Mesendoderm (in vitro differentiated cells): Measurements from ENCODE around the gene ATP8A2.

Experiments
- DNase-seq: peaks from one replicate; pipeline ENCODE4 v3.0.0; 2013
- H2AK5ac ChIP-seq: 2 replicates; pipeline ENCODE4 v1.6.1; 2013; ENCODE audit warnings: low read length, inconsistent platforms
- H2BK120ac ChIP-seq: 2 replicates; pipeline ENCODE4 v1.6.1; 2013; ENCODE audit warnings: low read depth, mild to moderate bottlenecking, low read length, moderate library complexity, mixed read lengths
- H2BK15ac ChIP-seq: replicated peaks from 2 replicates; pipeline ENCODE4 v1.6.1; 2013; ENCODE audit warnings: low read depth, mild to moderate bottlenecking, moderate library complexity
- H2BK5ac ChIP-seq: 2 replicates; pipeline ENCODE4 v1.6.1; 2013; ENCODE audit warnings: low read length, inconsistent platforms
- H3K18ac ChIP-seq: 2 replicates; pipeline ENCODE4 v1.6.1; 2013; ENCODE audit warnings: mild to moderate bottlenecking, low read length, mixed read lengths
- H3K23ac ChIP-seq: one replicate; pipeline ENCODE4 v1.6.1; 2013; ENCODE audit warnings: low read length
- H3K27ac ChIP-seq: 2 replicates; pipeline ENCODE4 v1.5.1; 2013; ENCODE audit warnings: low read depth, mild to moderate bottlenecking, inconsistent platforms, low read length, moderate library complexity
- H3K27me3 ChIP-seq: 2 replicates; pipeline ENCODE4 v1.6.1; 2013; ENCODE audit warnings: low read length, control low read depth, mild to moderate bottlenecking, inconsistent platforms; ENCODE audit not compliant: insufficient read depth, poor library complexity
- H3K36me3 ChIP-seq: 2 replicates; pipeline ENCODE4 v1.6.1; 2013; ENCODE audit warnings: low read length, inconsistent platforms; ENCODE audit not compliant: control insufficient read depth, insufficient read depth
- H3K4ac ChIP-seq: one replicate; pipeline ENCODE4 v1.6.1; 2013; ENCODE audit warnings: low read depth, mild to moderate bottlenecking, low read length, moderate library complexity
- H3K4me1 ChIP-seq: 2 replicates; pipeline ENCODE4 v1.6.1; 2013; ENCODE audit warnings: low read depth, low read length, inconsistent platforms; ENCODE audit not compliant: control insufficient read depth
- H3K4me2 ChIP-seq: 2 replicates; pipeline ENCODE4 v1.6.1; 2013; ENCODE audit warnings: low read length
- H3K4me3 ChIP-seq: 2 replicates; pipeline ENCODE4 v1.5.1; 2013; ENCODE audit warnings: mild to moderate bottlenecking, low read length
- H3K56ac ChIP-seq: one replicate; pipeline ENCODE4 v1.6.1; 2013; ENCODE audit warnings: low read length
- H3K79me1 ChIP-seq: 2 replicates; pipeline ENCODE4 v1.6.1; 2013; ENCODE audit warnings: low read length, inconsistent platforms
- H3K79me2 ChIP-seq: 2 replicates; pipeline ENCODE4 v1.6.1; 2013; ENCODE audit warnings: mild to moderate bottlenecking, low read length; ENCODE audit not compliant: control insufficient read depth, insufficient read depth
- H3K9ac ChIP-seq: 2 replicates; pipeline ENCODE4 v1.6.1; 2013; ENCODE audit warnings: low read length, inconsistent platforms
- H4K5ac ChIP-seq: one replicate; pipeline ENCODE4 v1.6.1; 2013; ENCODE audit warnings: low read length
- H4K8ac ChIP-seq: one replicate; pipeline ENCODE4 v1.6.1; 2013; ENCODE audit warnings: low read depth, mild to moderate bottlenecking, control low read depth, low read length, moderate library complexity
- WGBS: extraction: QIAGEN DNeasy Blood & Tissue Kit; methylation state at CpG from one replicate; pipeline ENCODE4 v1.1.7; 2013; ENCODE audit warnings: low lambda C conversion rate, missing lambda C conversion rate; ENCODE audit not compliant: insufficient coverage; ENCODE audit errors: extremely low coverage; 5-methylcytosine and 5-hydroxymethylcytosine counted together

ATP8A2 gene

DNA sequence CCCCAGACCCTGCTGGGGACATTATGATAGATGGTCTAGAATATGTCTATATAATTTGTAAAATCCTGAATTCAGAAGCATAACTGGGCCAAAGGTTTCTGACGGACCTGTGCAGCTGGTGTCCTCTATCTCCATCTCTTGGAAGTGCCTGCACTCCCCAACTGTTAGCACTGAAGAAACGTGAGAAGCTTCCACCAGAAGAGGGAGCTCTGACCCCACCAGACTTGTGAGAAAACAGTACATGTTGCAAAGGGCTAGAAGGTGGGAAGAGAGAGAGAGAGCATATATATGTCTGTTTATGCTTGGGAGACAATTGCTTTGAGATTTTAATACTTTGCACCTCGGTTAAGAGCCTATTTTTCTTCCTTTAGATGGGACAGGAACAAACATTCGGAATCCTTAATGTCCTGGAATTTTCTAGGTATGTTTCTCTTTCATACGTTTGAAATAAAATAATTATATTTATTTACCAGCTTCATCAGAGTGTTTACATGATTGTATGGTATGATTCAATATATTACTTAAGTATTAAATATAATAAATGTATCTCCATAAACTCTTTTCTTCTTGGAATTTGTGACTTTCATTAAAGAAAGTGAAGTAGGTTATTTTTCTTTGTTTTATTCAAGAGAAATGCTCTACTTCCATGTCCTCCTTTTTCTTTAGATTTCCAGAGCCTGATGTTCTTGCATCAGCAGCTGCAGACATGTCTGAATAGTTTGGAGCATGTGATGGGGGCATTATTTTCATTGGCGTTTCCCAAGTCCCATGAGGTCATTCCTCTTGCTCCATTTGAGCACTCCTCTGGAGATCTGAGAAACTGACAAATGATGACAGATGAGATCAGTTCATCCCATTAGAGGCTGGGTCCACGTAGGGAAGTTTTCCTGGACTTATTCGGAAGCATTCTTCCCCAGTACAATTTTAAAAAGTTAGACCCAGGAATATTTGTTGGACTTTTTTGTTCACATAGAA is 202.9 kb downstream of the ATP8A2 start:
- WGBS, result no CpG with 5 or more reads among the region's 8 CpGs
- no peaks in the 10 kb centered on the region for H3K79me1 ChIP-seq

DNA sequence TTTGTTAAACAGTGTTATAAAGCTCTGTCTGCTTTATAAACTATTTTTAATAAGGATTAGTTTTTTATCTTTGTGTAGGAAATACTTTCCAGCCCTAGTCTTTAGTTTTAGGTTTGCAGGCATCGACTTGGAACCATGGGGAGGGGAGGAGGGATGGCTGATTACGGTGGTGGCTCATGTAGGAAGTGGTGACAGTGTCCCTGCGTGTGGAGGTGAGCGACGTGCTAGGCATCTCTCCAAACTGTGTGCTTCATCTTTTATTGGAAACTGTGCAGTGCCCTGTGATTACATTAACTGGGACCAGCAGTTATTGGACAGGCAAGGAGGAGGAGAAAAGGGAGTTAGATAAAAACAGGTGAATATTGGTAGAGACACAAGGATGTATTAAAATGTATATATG is 203.8 kb downstream of the ATP8A2 start:
- H3K27me3 ChIP-seq, result no peaks in the 10 kb centered on the region
- no peak overlapping the region for H3K27ac ChIP-seq
- no peak overlapping the region for H2BK15ac ChIP-seq

More for the DNA sequence above, 202.9 kb downstream of the ATP8A2 start:
- Histone ChIP-seq H3K4me1 (no peaks in the 10 kb centered on the region), H3K9ac (no peak overlapping the region), H3K56ac (no peak overlapping the region), H3K27ac (no peak overlapping the region), H3K18ac (no peak overlapping the region), H3K4me3 (no peak overlapping the region), H3K79me2 (no peaks in the 10 kb centered on the region), H4K5ac (no peak overlapping the region), H4K8ac (no peak overlapping the region), H3K27me3 (no peaks in the 10 kb centered on the region), H2BK120ac (no peak overlapping the region), H2BK15ac (no peak overlapping the region), H3K4me2 (no peak overlapping the region), H3K4ac (no peak overlapping the region), H2AK5ac (no peak overlapping the region), H3K23ac (no peak overlapping the region), H3K36me3 (no peaks in the 10 kb centered on the region), H2BK5ac (no peak overlapping the region)
- peak; percentile 92 for DNase-seq

DNA sequence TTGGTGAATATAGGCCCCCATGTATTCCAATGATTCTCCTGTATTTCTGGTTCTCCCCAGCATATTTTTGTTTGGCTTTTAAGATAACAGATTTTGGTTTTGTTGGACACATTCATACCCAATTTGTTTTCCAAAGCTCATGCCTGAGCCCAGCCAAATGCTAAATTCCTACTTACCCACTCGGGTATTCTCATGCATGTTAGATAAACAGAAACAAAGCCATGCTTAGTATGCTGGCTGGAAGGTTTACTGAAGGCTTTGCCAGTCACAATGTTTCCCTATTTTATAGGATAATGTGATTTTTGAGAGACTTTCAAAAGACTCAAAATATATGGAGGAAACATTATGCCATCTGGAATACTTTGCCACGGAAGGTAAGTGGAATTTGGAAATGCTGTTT is 206.8 kb downstream of the ATP8A2 start:
- no peak overlapping the region for H3K4me2 ChIP-seq

More for the DNA sequence above, 203.8 kb downstream of the ATP8A2 start:
- no CpG with 5 or more reads among the region's 5 CpGs for WGBS
- no peaks in the 10 kb centered on the region for H3K36me3 ChIP-seq
- no peak overlapping the region for H3K18ac ChIP-seq
- no peak overlapping the region for H3K4ac ChIP-seq
- H2AK5ac ChIP-seq, result no peak overlapping the region
- H3K4me1 ChIP-seq, result no peaks in the 10 kb centered on the region
- no peak overlapping the region for H3K9ac ChIP-seq
- H2BK120ac ChIP-seq, result no peak overlapping the region
- DNase-seq, result no peak
- H4K8ac ChIP-seq, result no peak overlapping the region
- no peak overlapping the region for H4K5ac ChIP-seq
- no peak overlapping the region for H3K56ac ChIP-seq
- no peaks in the 10 kb centered on the region for H3K79me1 ChIP-seq
- no peak overlapping the region for H2BK5ac ChIP-seq
- no peaks in the 10 kb centered on the region for H3K79me2 ChIP-seq
- no peak overlapping the region for H3K4me3 ChIP-seq
- no peak overlapping the region for H3K4me2 ChIP-seq
- H3K23ac ChIP-seq, result no peak overlapping the region

DNA sequence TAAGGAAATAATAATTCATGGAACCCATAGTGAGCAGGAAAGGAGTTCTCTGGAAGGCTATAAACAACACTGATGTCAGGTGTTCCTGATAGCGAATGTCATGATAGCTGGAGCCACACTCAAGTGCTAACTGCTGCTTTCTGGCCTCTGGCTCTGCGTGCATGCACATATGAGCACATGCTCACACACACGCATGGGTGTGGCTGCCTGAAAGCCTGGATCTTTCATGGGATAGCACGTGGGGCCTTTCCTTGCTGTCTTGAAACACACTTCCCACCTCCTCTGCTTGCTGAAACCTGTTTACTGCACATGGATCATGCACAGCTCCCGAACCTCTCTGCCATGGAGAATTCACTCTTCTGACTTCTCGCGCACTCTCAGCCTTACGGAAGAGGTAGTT is 207.4 kb downstream of the ATP8A2 start:
- Histone ChIP-seq H3K27ac (no peak overlapping the region), H3K79me2 (no peaks in the 10 kb centered on the region), H2BK15ac (no peak overlapping the region), H3K56ac (no peak overlapping the region), H3K23ac (no peak overlapping the region), H3K4me3 (no peak overlapping the region), H3K4me2 (no peak overlapping the region), H3K36me3 (no peaks in the 10 kb centered on the region), H4K5ac (no peak overlapping the region), H3K9ac (no peak overlapping the region), H2AK5ac (no peak overlapping the region), H3K4ac (no peak overlapping the region), H3K4me1 (no peaks in the 10 kb centered on the region), H3K79me1 (no peaks in the 10 kb centered on the region), H4K8ac (no peak overlapping the region), H3K18ac (no peak overlapping the region), H2BK120ac (no peak overlapping the region), H3K27me3 (no peaks in the 10 kb centered on the region), H2BK5ac (no peak overlapping the region)
- WGBS, result no CpG with 5 or more reads among the region's 8 CpGs
- DNase-seq, result no peak

More for the DNA sequence above, 206.8 kb downstream of the ATP8A2 start:
- Histone ChIP-seq H4K8ac (no peak overlapping the region), H3K4ac (no peak overlapping the region), H3K9ac (no peak overlapping the region), H3K27ac (no peak overlapping the region), H3K56ac (no peak overlapping the region), H2AK5ac (no peak overlapping the region), H3K36me3 (no peaks in the 10 kb centered on the region), H2BK5ac (no peak overlapping the region), H3K27me3 (no peaks in the 10 kb centered on the region), H3K79me2 (no peaks in the 10 kb centered on the region), H2BK120ac (no peak overlapping the region), H3K18ac (no peak overlapping the region), H3K4me1 (no peaks in the 10 kb centered on the region), H3K79me1 (no peaks in the 10 kb centered on the region), H4K5ac (no peak overlapping the region), H2BK15ac (no peak overlapping the region), H3K4me3 (no peak overlapping the region), H3K23ac (no peak overlapping the region)
- no CpG with 5 or more reads among the region's 2 CpGs for WGBS
- no peak for DNase-seq

DNA sequence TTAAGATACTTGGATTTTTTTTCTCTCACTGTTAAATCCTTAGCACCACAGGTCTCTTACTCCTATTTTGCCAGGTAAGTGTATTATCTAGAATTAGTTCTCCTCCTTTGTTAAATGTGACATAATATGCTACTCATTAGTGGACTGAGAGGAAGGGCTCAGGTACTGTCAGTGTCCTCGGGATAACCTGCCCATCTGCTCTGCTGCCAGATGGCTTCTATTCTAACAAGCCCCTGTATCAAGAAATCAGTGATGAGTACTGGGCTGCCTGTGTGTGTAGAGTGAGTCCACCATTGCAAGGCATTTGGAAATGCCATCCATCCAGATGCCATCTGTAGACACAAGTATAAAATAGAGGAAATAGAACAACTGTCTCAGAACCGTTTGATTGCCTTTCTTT is 209.6 kb downstream of the ATP8A2 start:
- Histone ChIP-seq H3K9ac (no peak overlapping the region), H3K23ac (no peak overlapping the region), H3K18ac (no peak overlapping the region), H2BK15ac (no peak overlapping the region), H3K27ac (no peak overlapping the region), H4K8ac (no peak overlapping the region), H2AK5ac (no peak overlapping the region), H3K56ac (no peak overlapping the region), H4K5ac (no peak overlapping the region), H3K79me2 (no peaks in the 10 kb centered on the region), H2BK5ac (no peak overlapping the region), H2BK120ac (no peak overlapping the region), H3K27me3 (no peaks in the 10 kb centered on the region), H3K4me2 (no peak overlapping the region), H3K36me3 (no peaks in the 10 kb centered on the region), H3K79me1 (no peaks in the 10 kb centered on the region), H3K4me1 (no peaks in the 10 kb centered on the region), H3K4me3 (no peak overlapping the region), H3K4ac (no peak overlapping the region)
- no peak for DNase-seq
- WGBS, result no CpG with 5 or more reads among the region's 2 CpGs
